Activated T-cell treated with anti-CD3 and anti-CD28 coated beads, Interleukin-2, amount 50 U/mL, for 24 hours (primary cell): ENCODE measurements around the gene CNNM1.
A peak's percentile ranks its signal among the peaks of the same experiment; 100 is the strongest.

Experiments
- DNase-seq: peaks from one replicate; pipeline ENCODE4 v3.0.0-alpha.2; 2020
- H3K27ac Mint-ChIP-seq: 2 replicates; pipeline ENCODE4 v1.8.0; 2020; ENCODE audit warnings: mild to moderate bottlenecking, mixed read lengths
- H3K27me3 Mint-ChIP-seq: 2 replicates; pipeline ENCODE4 v1.8.0; 2020; ENCODE audit warnings: mixed read lengths
- H3K36me3 Mint-ChIP-seq: 2 replicates; pipeline ENCODE4 v1.8.0; 2020; ENCODE audit warnings: low read depth, mixed read lengths
- H3K4me1 Mint-ChIP-seq: 2 replicates; pipeline ENCODE4 v1.8.0; 2020; ENCODE audit warnings: low read depth, mixed read lengths
- H3K4me3 Mint-ChIP-seq: 2 replicates; pipeline ENCODE4 v1.8.0; 2020; ENCODE audit warnings: mild to moderate bottlenecking, moderate library complexity, mixed read lengths
- H3K9me3 Mint-ChIP-seq: 2 replicates; pipeline ENCODE4 v1.8.0; 2020; ENCODE audit warnings: mixed read lengths

The CNNM1 gene

GRCh38 chr10:99372546-99373271 lies 43.6 kb downstream of the CNNM1 start:
- no peaks in the 10 kb centered on the region for H3K9me3 Mint-ChIP-seq
- peaks cover 67% of the 10 kb centered on the region for H3K27me3 Mint-ChIP-seq
- no peaks in the 10 kb centered on the region for H3K36me3 Mint-ChIP-seq
- H3K27ac Mint-ChIP-seq, result no peak overlapping the region
- peaks cover 5% of the 10 kb centered on the region for H3K4me1 Mint-ChIP-seq
- H3K4me3 Mint-ChIP-seq, result no peak overlapping the region
- DNase-seq, result no peak

- no peak overlapping the region for H3K27ac Mint-ChIP-seq
- no peak overlapping the region for H3K4me3 Mint-ChIP-seq
- DNase-seq, result no peak
- no peaks in the 10 kb centered on the region for H3K36me3 Mint-ChIP-seq
- peaks cover 61% of the 10 kb centered on the region for H3K27me3 Mint-ChIP-seq
- H3K4me1 Mint-ChIP-seq, result peaks cover 5% of the 10 kb centered on the region
- no peaks in the 10 kb centered on the region for H3K9me3 Mint-ChIP-seq
Observed at GRCh38 chr10:99374526-99374925, 45.4 kb downstream of the CNNM1 start.

DNA sequence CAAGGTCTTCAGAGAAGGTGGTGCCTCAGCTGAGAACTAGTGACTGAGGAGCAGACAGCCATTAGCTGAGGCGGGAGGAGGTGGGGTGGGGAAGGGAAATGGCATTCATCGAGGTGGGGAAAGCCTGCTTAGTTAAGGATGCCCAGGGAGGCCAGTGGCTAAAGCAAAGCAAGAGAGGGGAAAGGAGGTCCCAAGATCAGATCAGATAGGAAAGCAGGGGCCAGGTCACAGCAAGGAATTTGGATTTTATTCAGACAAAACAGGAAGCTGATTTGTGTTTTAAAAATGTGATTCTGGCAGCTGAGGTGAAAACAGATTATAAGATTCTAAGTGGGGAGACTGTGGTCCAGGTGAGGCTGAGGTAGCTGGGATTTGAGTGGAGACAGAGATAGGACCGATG lies 45.8 kb downstream of the CNNM1 start:
- Mint-ChIP-seq H3K27me3 (peaks cover 56% of the 10 kb centered on the region), H3K36me3 (no peaks in the 10 kb centered on the region), H3K4me1 (peaks cover 5% of the 10 kb centered on the region), H3K9me3 (no peaks in the 10 kb centered on the region), H3K4me3 (no peak overlapping the region), H3K27ac (no peak overlapping the region)
- DNase-seq, result no peak

- DNase-seq, result no peak
- Mint-ChIP-seq H3K4me1 (peaks cover 5% of the 10 kb centered on the region), H3K27ac (no peak overlapping the region), H3K27me3 (peaks cover 52% of the 10 kb centered on the region), H3K36me3 (no peaks in the 10 kb centered on the region), H3K9me3 (no peaks in the 10 kb centered on the region), H3K4me3 (no peak overlapping the region)
Observed at GRCh38 chr10:99375426-99375825, 46.3 kb downstream of the CNNM1 start.

DNA sequence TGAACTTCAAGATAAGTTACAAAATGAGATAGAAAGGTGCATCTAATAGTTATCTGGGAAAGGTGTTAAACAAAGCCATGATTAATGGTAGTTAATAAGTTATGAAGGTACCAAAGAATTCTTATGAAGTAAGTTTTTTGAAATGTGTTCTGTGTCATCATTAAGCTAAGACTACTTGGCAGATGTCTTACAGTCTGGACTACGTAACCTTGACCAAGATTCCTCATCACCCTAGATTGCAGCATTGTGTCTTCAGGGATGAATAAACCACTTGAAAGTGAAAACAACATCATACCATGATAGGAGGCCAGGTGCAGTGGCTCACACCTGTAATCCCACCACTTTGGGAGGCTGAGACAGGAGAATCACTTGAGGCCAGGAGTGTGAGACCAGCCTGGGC lies 53.0 kb downstream of the CNNM1 start:
- Mint-ChIP-seq H3K4me1 (no peaks in the 10 kb centered on the region), H3K27ac (no peak overlapping the region), H3K27me3 (peaks cover 12% of the 10 kb centered on the region)

DNA sequence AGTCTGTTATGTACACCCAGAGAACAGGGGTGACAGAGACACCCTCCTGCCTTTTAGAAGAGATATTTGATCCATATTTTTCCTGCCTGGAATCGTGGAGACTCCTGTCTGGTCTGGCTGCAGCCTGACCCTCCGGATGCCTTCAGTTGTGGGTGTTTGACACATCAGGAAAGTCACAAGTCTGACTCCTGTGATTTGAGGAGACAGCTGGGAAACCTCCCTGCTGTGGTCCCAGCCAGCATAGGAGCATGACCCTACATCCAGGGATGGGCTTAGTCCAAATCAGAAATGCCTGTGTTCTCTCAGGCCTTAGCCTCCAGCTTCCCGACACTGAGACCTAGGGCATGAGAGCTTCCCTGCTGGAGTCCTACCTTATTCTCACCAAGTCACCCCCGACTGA lies 57.9 kb downstream of the CNNM1 start:
- H3K27ac Mint-ChIP-seq, result no peak overlapping the region
- H3K4me3 Mint-ChIP-seq, result no peak overlapping the region
- H3K27me3 Mint-ChIP-seq, result no peaks in the 10 kb centered on the region
- H3K36me3 Mint-ChIP-seq, result no peaks in the 10 kb centered on the region
- H3K4me1 Mint-ChIP-seq, result no peaks in the 10 kb centered on the region
- no peak for DNase-seq
- no peaks in the 10 kb centered on the region for H3K9me3 Mint-ChIP-seq

More for the DNA sequence above, 53.0 kb downstream of the CNNM1 start:
- DNase-seq, result no peak
- Mint-ChIP-seq H3K4me3 (no peak overlapping the region), H3K36me3 (no peaks in the 10 kb centered on the region), H3K9me3 (no peaks in the 10 kb centered on the region)

GRCh38 chr10:99387541-99387940 lies 58.4 kb downstream of the CNNM1 start:
- no peak overlapping the region for H3K27ac Mint-ChIP-seq
- no peaks in the 10 kb centered on the region for H3K36me3 Mint-ChIP-seq
- no peaks in the 10 kb centered on the region for H3K9me3 Mint-ChIP-seq
- H3K27me3 Mint-ChIP-seq, result no peaks in the 10 kb centered on the region
- DNase-seq, result no peak
- peaks cover under 1% of the 10 kb centered on the region for H3K4me1 Mint-ChIP-seq
- no peak overlapping the region for H3K4me3 Mint-ChIP-seq

DNA sequence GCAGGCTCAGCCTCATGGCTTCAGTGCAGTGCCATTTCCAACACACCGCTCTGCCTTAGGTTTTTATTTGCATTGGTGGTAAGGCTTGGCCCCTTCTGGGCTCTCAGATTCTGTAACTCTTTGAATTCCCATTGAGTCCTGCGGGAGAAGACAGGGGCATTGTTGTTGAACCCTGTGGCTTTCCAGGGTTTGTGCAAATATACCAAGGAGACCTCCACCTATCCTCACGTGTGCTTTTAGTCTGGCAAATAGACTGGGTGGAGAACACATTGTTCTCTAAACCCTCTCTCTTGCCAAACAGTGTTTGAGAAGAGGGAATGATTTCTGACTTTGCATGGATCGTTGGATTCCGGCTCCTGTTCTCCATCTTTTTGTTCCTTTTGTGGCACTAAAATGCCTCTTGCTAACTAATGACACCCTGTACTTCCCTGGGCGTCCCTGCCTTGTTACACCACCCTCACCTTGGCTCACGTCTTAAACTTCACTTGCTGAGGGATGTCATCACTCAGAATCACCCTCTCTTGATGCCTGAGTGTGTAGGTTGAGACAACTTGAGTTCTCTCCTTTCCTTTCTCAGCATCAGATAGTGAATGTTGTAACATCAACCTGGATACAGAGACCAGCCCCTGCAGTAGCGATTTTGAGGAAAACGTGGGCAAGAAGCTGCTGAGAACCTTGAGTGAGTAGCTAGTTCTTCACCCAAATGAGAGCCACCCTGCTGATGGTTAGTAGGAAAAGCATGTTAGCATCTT lies 60.7 kb downstream of the CNNM1 start:
- H3K4me3 Mint-ChIP-seq, result no peak overlapping the region
- H3K9me3 Mint-ChIP-seq, result no peaks in the 10 kb centered on the region
- H3K27ac Mint-ChIP-seq, result no peak overlapping the region

GRCh38 chr10:99391346-99391745 lies 62.2 kb downstream of the CNNM1 start:
- no peak overlapping the region for H3K4me3 Mint-ChIP-seq
- peaks cover 9% of the 10 kb centered on the region for H3K4me1 Mint-ChIP-seq
- no peaks in the 10 kb centered on the region for H3K27me3 Mint-ChIP-seq
- no peak overlapping the region for H3K27ac Mint-ChIP-seq
- no peaks in the 10 kb centered on the region for H3K9me3 Mint-ChIP-seq
- DNase-seq, result no peak
- H3K36me3 Mint-ChIP-seq, result peaks cover 16% of the 10 kb centered on the region

More for the DNA sequence above, 60.7 kb downstream of the CNNM1 start:
- H3K27me3 Mint-ChIP-seq, result no peaks in the 10 kb centered on the region
- peaks cover 3% of the 10 kb centered on the region for H3K36me3 Mint-ChIP-seq
- no peak for DNase-seq
- H3K4me1 Mint-ChIP-seq, result peaks cover 5% of the 10 kb centered on the region

GRCh38 chr10:99393036-99393435 lies 63.9 kb downstream of the CNNM1 start:
- H3K4me1 Mint-ChIP-seq, result peaks cover 9% of the 10 kb centered on the region
- no peaks in the 10 kb centered on the region for H3K9me3 Mint-ChIP-seq

DNA sequence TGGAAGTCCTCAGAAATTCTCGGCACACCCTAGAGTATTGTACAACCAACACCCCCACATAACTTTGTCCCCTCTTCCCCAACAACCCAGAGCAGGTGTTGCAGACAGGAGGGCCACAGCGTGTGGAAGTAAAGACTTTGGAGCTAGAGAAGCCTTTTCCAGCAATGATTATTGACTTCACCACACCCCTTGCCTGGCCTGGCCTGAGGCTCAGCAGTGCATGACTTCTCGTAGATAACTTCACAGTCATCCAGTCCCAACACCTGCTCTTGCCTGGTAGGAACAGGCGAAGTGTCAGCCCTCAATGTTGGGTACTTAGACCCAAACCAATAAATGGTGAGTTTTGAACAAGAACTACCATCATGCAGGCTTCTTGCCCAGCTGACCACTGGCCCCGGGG lies 64.5 kb downstream of the CNNM1 start:
- H3K4me3 Mint-ChIP-seq, result no peak overlapping the region
- H3K27me3 Mint-ChIP-seq, result no peaks in the 10 kb centered on the region
- H3K9me3 Mint-ChIP-seq, result no peaks in the 10 kb centered on the region
- H3K36me3 Mint-ChIP-seq, result peaks cover 38% of the 10 kb centered on the region
- no peak overlapping the region for H3K27ac Mint-ChIP-seq
- no peak for DNase-seq
- H3K4me1 Mint-ChIP-seq, result peaks cover 9% of the 10 kb centered on the region

More at GRCh38 chr10:99393036-99393435, 63.9 kb downstream of the CNNM1 start:
- H3K27me3 Mint-ChIP-seq, result no peaks in the 10 kb centered on the region
- peaks cover 32% of the 10 kb centered on the region for H3K36me3 Mint-ChIP-seq
- no peak overlapping the region for H3K4me3 Mint-ChIP-seq
- H3K27ac Mint-ChIP-seq, result no peak overlapping the region
- no peak for DNase-seq

DNA sequence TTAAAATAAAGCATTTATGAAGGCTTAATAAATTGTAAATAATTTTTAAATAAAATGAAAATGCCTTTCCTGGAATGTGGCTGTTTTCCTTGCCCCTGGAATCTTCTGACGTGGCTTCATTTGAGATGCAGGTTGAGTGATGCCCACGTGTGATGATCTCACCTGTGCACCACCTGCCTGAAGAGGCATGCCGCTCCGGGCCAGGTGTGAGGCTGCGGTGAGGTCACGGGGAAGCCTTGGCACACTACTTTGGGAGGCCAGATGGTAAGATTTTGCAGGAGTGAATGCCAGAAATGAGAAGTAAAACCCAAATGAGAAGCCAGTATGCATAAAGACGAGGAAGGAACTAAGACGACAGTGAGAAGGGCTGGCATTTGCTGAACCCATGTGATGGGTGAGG lies 65.1 kb downstream of the CNNM1 start:
- H3K9me3 Mint-ChIP-seq, result no peaks in the 10 kb centered on the region
- H3K4me3 Mint-ChIP-seq, result no peak overlapping the region
- H3K27ac Mint-ChIP-seq, result no peak overlapping the region
- H3K36me3 Mint-ChIP-seq, result peaks cover 44% of the 10 kb centered on the region
- peaks cover 9% of the 10 kb centered on the region for H3K4me1 Mint-ChIP-seq
- DNase-seq, result no peak
- no peaks in the 10 kb centered on the region for H3K27me3 Mint-ChIP-seq

DNA sequence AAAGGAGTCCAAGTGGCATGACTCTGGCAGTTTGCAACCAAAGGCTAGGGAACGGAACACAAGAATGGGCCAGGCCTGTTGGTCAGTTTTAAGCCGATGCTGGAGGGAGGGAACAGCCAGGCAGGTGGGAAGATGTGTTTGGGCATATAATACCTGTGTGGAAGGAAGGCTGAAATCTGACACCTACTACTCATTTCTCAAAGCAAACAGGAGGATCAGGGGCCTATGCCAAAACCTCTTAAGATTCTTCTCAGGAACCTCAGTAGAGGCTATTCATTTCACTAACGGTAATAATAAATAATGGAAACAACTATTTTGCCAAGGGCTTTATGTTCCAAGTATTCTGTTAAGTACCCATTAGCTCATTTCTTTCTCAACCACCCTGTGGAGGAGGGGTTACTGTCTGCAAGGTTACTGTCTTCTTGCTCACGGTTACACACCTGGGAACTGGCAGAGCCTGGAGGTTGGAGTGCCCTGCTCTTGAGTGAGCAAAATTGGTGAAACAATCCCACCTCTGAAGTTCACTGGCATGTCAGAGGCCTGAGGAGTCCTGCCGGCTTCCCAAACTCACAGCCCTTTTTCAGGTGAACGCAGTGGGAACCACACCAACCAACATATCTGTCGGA lies 65.7 kb downstream of the CNNM1 start:
- no peak for DNase-seq
- H3K9me3 Mint-ChIP-seq, result no peaks in the 10 kb centered on the region
- H3K36me3 Mint-ChIP-seq, result peaks cover 50% of the 10 kb centered on the region
- peaks cover 9% of the 10 kb centered on the region for H3K4me1 Mint-ChIP-seq
- H3K27ac Mint-ChIP-seq, result no peak overlapping the region
- H3K27me3 Mint-ChIP-seq, result no peaks in the 10 kb centered on the region
- no peak overlapping the region for H3K4me3 Mint-ChIP-seq

- Mint-ChIP-seq H3K27ac (peak overlapping the region; percentile 35), H3K9me3 (no peaks in the 10 kb centered on the region), H3K27me3 (no peaks in the 10 kb centered on the region), H3K36me3 (peaks cover 59% of the 10 kb centered on the region), H3K4me3 (no peak overlapping the region), H3K4me1 (peaks cover 9% of the 10 kb centered on the region)
- no peak for DNase-seq
Observed at GRCh38 chr10:99395750-99396445, 66.7 kb downstream of the CNNM1 start.
